GM23248 (cell line): ENCODE data around the gene SPATA4.

Experiments
- EZH2 ChIP-seq: fragments of 200-600 bp; sonication (generic); IDR thresholded peaks from 2 replicates; pipeline ENCODE4 v1.6.1; 2018; ENCODE audit warnings: antibody characterized with exemption, mild to moderate bottlenecking; ENCODE audit not compliant: insufficient read depth, poor library complexity, severe bottlenecking
- EZH2phosphoT487 ChIP-seq: fragments of 200-600 bp; sonication (generic); IDR thresholded peaks from 2 replicates; pipeline ENCODE4 v1.6.1; 2018; ENCODE audit warnings: antibody characterized with exemption, moderate library complexity, mild to moderate bottlenecking, low read depth; ENCODE audit not compliant: insufficient read depth

DNA sequence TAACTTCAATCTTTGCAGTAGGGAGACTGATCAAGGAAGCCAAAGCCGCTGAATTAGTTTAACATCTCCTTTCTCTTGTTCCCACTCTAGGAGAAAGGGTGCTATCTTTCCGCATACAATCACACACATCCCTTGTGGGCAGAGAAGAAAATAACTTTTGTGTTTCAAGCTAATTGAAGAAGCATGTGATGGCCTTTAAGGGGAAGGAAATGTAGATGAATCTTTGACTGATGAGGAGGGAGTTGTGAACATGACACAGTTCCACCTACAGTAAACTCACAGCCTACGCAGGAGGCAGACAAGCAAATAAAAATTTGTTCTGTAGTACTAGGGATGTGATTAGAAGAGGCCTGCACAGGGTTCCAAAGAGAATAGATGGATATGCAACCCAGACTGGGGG, 14.7 kb upstream of the SPATA4 start:
- no peak for TF ChIP-seq EZH2phosphoT487
- TF ChIP-seq EZH2: no peak
